CD4-positive, CD25-positive, alpha-beta regulatory T cell (primary cell): Measurements from ENCODE around the gene TBATA. TPM values are rescaled to one million over a fixed set of nuclear protein-coding genes. Genes with fewer than 3 reads are reported as not detected.

ENCODE experiments used
- ATAC-seq, 2 donors: fragments of 150-1000 bp; cut with Tn5 transposase; one replicate each; pipeline ENCODE4 v1.10.0; 2021; ENCODE audit warnings: low read depth in 2 of 2, moderate number of reproducible peaks in 2 of 2, moderate library complexity in 1 of 2
- DNase-seq, 3 donors: peaks; one replicate each; pipeline versions ENCODE4 v3.0.0 to v3.0.0-alpha.2; 2012 to 2022; ENCODE audit warnings: mixed read lengths in 1 of 3
- H3K27ac ChIP-seq: one replicate; pipeline ENCODE4 v1.7.0; 2013; ENCODE audit warnings: mild to moderate bottlenecking, low read length; ENCODE audit not compliant: insufficient read depth, poor library complexity, severe bottlenecking
- H3K27me3 ChIP-seq: one replicate; pipeline ENCODE4 v1.7.0; 2013; ENCODE audit warnings: low read length; ENCODE audit not compliant: control insufficient read depth, insufficient read depth
- H3K36me3 ChIP-seq: one replicate; pipeline ENCODE4 v1.7.0; 2013; ENCODE audit warnings: mild to moderate bottlenecking, low read length, moderate library complexity; ENCODE audit not compliant: control insufficient read depth, insufficient read depth
- H3K4me1 ChIP-seq: 2 replicates; pipeline ENCODE4 v1.7.0; 2013; ENCODE audit warnings: mild to moderate bottlenecking, low read length; ENCODE audit not compliant: insufficient read depth, control insufficient read depth, poor library complexity, severe bottlenecking
- H3K4me3 ChIP-seq: one replicate; pipeline ENCODE4 v1.7.0; 2013; ENCODE audit warnings: low read depth, mild to moderate bottlenecking, low read length, moderate library complexity
- H3K9me3 ChIP-seq, 2 experiments: 1 replicate in 1 of 2; 2 replicates in 1 of 2; pipeline ENCODE4 v1.7.0; 2013; ENCODE audit warnings: low read length in 2 of 2, mild to moderate bottlenecking in 1 of 2, moderate library complexity in 1 of 2; ENCODE audit not compliant: control insufficient read depth in 2 of 2
- H3K27ac Mint-ChIP-seq, 3 donors: one replicate each; pipeline ENCODE4 v1.8.0; 2020 to 2022; ENCODE audit warnings: mild to moderate bottlenecking in 3 of 3, mixed read lengths in 3 of 3, moderate library complexity in 2 of 3
- H3K27me3 Mint-ChIP-seq: one replicate; pipeline ENCODE4 v1.8.0; 2022; ENCODE audit warnings: mild to moderate bottlenecking, mixed read lengths
- H3K36me3 Mint-ChIP-seq: one replicate; pipeline ENCODE4 v1.8.0; 2020; ENCODE audit warnings: mixed read lengths
- H3K4me1 Mint-ChIP-seq, 4 donors: one replicate each; pipeline ENCODE4 v1.8.0; 2020 to 2022; ENCODE audit warnings: mixed read lengths in 4 of 4, mild to moderate bottlenecking in 1 of 4
- H3K4me3 Mint-ChIP-seq, 4 donors: one replicate each; pipeline ENCODE4 v1.8.0; 2020 to 2022; ENCODE audit warnings: mild to moderate bottlenecking in 4 of 4, mixed read lengths in 4 of 4, moderate library complexity in 3 of 4
- H3K9me3 Mint-ChIP-seq, 7 donors: one replicate each; pipeline ENCODE4 v1.8.0; 2020 to 2022; ENCODE audit warnings: mixed read lengths in 7 of 7, mild to moderate bottlenecking in 3 of 7, moderate library complexity in 2 of 7
- polyA plus RNA-seq, 4 donors: library from polyadenylated mRNA; unstranded; fragments of 300-500 nt; fragmentation: Illumina TruSeq; gene quantifications; one replicate each; pipeline ENCODE4 v1.2.3, GENCODE V29; 2021
- total RNA-seq: library from RNA; stranded (reverse); gene quantifications from one replicate; pipeline ENCODE4 v1.2.3, GENCODE V29; 2022

Gene TBATA
- total and polyA plus RNA-seq, 5 donors from 2014 or later: not detected

- Mint-ChIP-seq H3K27ac (no peak overlapping the region), H3K9me3 (peaks cover 0 to 3% (median 0%) of the 10 kb centered on the region in 7 donors), H3K27me3 (peaks cover 62% of the 10 kb centered on the region), H3K36me3 (no peaks in the 10 kb centered on the region), H3K4me3 (no peak overlapping the region), H3K4me1 (no peaks in the 10 kb centered on the region)
- no peak for DNase-seq
- no peaks in the 10 kb centered on the region for H3K4me1 ChIP-seq
- H3K4me3 ChIP-seq: no peak overlapping the region
- peaks cover 22% of the 10 kb centered on the region for H3K27me3 ChIP-seq
- H3K36me3 ChIP-seq: no peaks in the 10 kb centered on the region
- no peak overlapping the region for H3K27ac ChIP-seq
- H3K9me3 ChIP-seq: no peaks in the 10 kb centered on the region
- no peak for ATAC-seq
Measured at GRCh38 chr10:70791386-70792039, 6.3 kb upstream of the TBATA start.

GRCh38 chr10:70786799-70787415 lies 1.7 kb upstream of the TBATA start:
- Histone ChIP-seq H3K27ac (no peak overlapping the region), H3K4me1 (no peaks in the 10 kb centered on the region), H3K9me3 (no peaks in the 10 kb centered on the region), H3K27me3 (peaks cover 3% of the 10 kb centered on the region), H3K4me3 (no peak overlapping the region), H3K36me3 (no peaks in the 10 kb centered on the region)
- DNase-seq (no peak), ATAC-seq (no peak)
- Mint-ChIP-seq H3K9me3 (no peaks in the 10 kb centered on the region), H3K27me3 (peaks cover 67% of the 10 kb centered on the region), H3K4me1 (no peaks in the 10 kb centered on the region), H3K4me3 (no peak overlapping the region), H3K27ac (no peak overlapping the region), H3K36me3 (no peaks in the 10 kb centered on the region)

- Mint-ChIP-seq H3K27ac (no peak overlapping the region), H3K9me3 (no peaks in the 10 kb centered on the region), H3K4me1 (no peaks in the 10 kb centered on the region), H3K4me3 (no peak overlapping the region), H3K27me3 (peaks cover 51% of the 10 kb centered on the region), H3K36me3 (no peaks in the 10 kb centered on the region)
- Histone ChIP-seq H3K27me3 (no peaks in the 10 kb centered on the region), H3K9me3 (no peaks in the 10 kb centered on the region), H3K4me1 (no peaks in the 10 kb centered on the region), H3K36me3 (no peaks in the 10 kb centered on the region), H3K27ac (no peak overlapping the region), H3K4me3 (no peak overlapping the region)
- no peak for DNase-seq
- ATAC-seq: no peak
Measured at GRCh38 chr10:70784471-70784870, 706 bp downstream of the TBATA start.

- DNase-seq: no peak
- H3K27me3 ChIP-seq: no peaks in the 10 kb centered on the region
- Mint-ChIP-seq H3K4me3 (no peak overlapping the region), H3K27ac (no peak overlapping the region), H3K36me3 (no peaks in the 10 kb centered on the region), H3K9me3 (no peaks in the 10 kb centered on the region), H3K27me3 (peaks cover 47% of the 10 kb centered on the region), H3K4me1 (no peaks in the 10 kb centered on the region)
- H3K4me1 ChIP-seq: no peaks in the 10 kb centered on the region
- ATAC-seq: no peak
- H3K27ac ChIP-seq: no peak overlapping the region
- H3K9me3 ChIP-seq: no peaks in the 10 kb centered on the region
- H3K4me3 ChIP-seq: no peak overlapping the region
- H3K36me3 ChIP-seq: no peaks in the 10 kb centered on the region
Measured at GRCh38 chr10:70784016-70784415, 1.2 kb downstream of the TBATA start.

- Histone ChIP-seq H3K27me3 (no peaks in the 10 kb centered on the region), H3K4me1 (no peaks in the 10 kb centered on the region), H3K36me3 (no peaks in the 10 kb centered on the region), H3K4me3 (no peak overlapping the region), H3K27ac (no peak overlapping the region), H3K9me3 (no peaks in the 10 kb centered on the region)
- no peaks in the 10 kb centered on the region for H3K36me3 Mint-ChIP-seq
- H3K4me3 Mint-ChIP-seq: no peak overlapping the region
- no peak overlapping the region for H3K27ac Mint-ChIP-seq
- ATAC-seq (no peak), DNase-seq (no peak)
- peaks cover 43% of the 10 kb centered on the region for H3K27me3 Mint-ChIP-seq
- H3K4me1 Mint-ChIP-seq: no peaks in the 10 kb centered on the region
- no peaks in the 10 kb centered on the region for H3K9me3 Mint-ChIP-seq
Measured at GRCh38 chr10:70782746-70783680, 2.2 kb downstream of the TBATA start.

- Histone ChIP-seq H3K4me3 (no peak overlapping the region), H3K9me3 (no peaks in the 10 kb centered on the region), H3K27ac (no peak overlapping the region), H3K4me1 (no peaks in the 10 kb centered on the region), H3K27me3 (no peaks in the 10 kb centered on the region), H3K36me3 (no peaks in the 10 kb centered on the region)
- Mint-ChIP-seq H3K27ac (no peak overlapping the region), H3K9me3 (no peaks in the 10 kb centered on the region), H3K4me3 (no peak overlapping the region), H3K36me3 (no peaks in the 10 kb centered on the region), H3K4me1 (no peaks in the 10 kb centered on the region), H3K27me3 (peaks cover 43% of the 10 kb centered on the region)
- DNase-seq (no peak), ATAC-seq (no peak)
Measured at GRCh38 chr10:70782086-70782745, 3.0 kb downstream of the TBATA start.

- H3K27me3 ChIP-seq: no peaks in the 10 kb centered on the region
- no peaks in the 10 kb centered on the region for H3K36me3 ChIP-seq
- ATAC-seq (no peak), DNase-seq (no peak)
- H3K4me1 Mint-ChIP-seq: no peaks in the 10 kb centered on the region
- H3K36me3 Mint-ChIP-seq: no peaks in the 10 kb centered on the region
- no peak overlapping the region for H3K27ac Mint-ChIP-seq
- no peak overlapping the region for H3K4me3 ChIP-seq
- peaks cover 37% of the 10 kb centered on the region for H3K27me3 Mint-ChIP-seq
- no peaks in the 10 kb centered on the region for H3K4me1 ChIP-seq
- no peaks in the 10 kb centered on the region for H3K9me3 Mint-ChIP-seq
- H3K27ac ChIP-seq: no peak overlapping the region
- no peaks in the 10 kb centered on the region for H3K9me3 ChIP-seq
- H3K4me3 Mint-ChIP-seq: no peak overlapping the region
Measured at GRCh38 chr10:70781461-70782051, 3.6 kb downstream of the TBATA start.
